Psoas muscle (tissue), 8 donors: ENCODE results near the gene SEPTIN3. TPM values are rescaled to one million over a fixed set of nuclear protein-coding genes. Genes with fewer than 3 reads are reported as not detected.
A peak's percentile ranks its signal among the peaks of the same experiment; 100 is the strongest.

Experiments
- ATAC-seq, 4 donors: fragments of 200-7000 bp; cut with Tn5 transposase; one replicate each; pipeline ENCODE4 v1.9.1; 2020; ENCODE audit warnings: moderate library complexity in 3 of 4, mild to moderate bottlenecking in 2 of 4
- DNase-seq, 2 donors: peaks; one replicate each; pipeline ENCODE4 v3.0.0-alpha.2; 2020
- H3K27ac ChIP-seq: fragments of 200-600 bp; one replicate; pipeline ENCODE4 v1.8.0; 2022
- H3K27me3 ChIP-seq, 3 donors: fragments of 200-600 bp in 1 of 3; one replicate each; pipeline versions ENCODE4 v1.6.1 to v1.8.0; 2013 to 2022; ENCODE audit warnings: low read length in 2 of 3, mild to moderate bottlenecking in 2 of 3, moderate library complexity in 1 of 3; ENCODE audit not compliant: insufficient read depth in 3 of 3
- H3K36me3 ChIP-seq, 2 donors: fragments of 200-600 bp in 1 of 2; one replicate each; pipeline versions ENCODE4 v1.6.1 to v1.8.0; 2013 to 2022; ENCODE audit warnings: low read depth in 1 of 2, mild to moderate bottlenecking in 1 of 2, moderate library complexity in 1 of 2; ENCODE audit not compliant: insufficient read depth in 1 of 2
- H3K4me1 ChIP-seq: fragments of 200-600 bp; one replicate; pipeline ENCODE4 v1.8.0; 2022
- H3K4me3 ChIP-seq: fragments of 200-600 bp; one replicate; pipeline ENCODE4 v1.8.0; 2022; ENCODE audit warnings: mild to moderate bottlenecking
- H3K9me3 ChIP-seq: fragments of 200-600 bp; one replicate; pipeline ENCODE4 v1.8.0; 2022
- WGBS, 3 donors: extraction: QIAGEN DNeasy Blood & Tissue Kit; methylation state at CpG; one replicate each; pipeline versions ENCODE4 v1.1.6 to v1.1.7; 2013; 5-methylcytosine and 5-hydroxymethylcytosine counted together
- intact Hi-C, 2 donors: fragments of 100-400 bp; cut with DNase I; formaldehyde crosslinking; loops; one replicate each; pipeline versions ENCODE4 v1.11.0 to v1.14.2; 2022
- polyA plus RNA-seq, 3 donors: library from polyadenylated mRNA; stranded (reverse); fragments of 200-250 nt; gene quantifications; one replicate each; pipeline ENCODE4 v1.2.3, GENCODE V29; 2013
- total RNA-seq, 4 donors: library from RNA; stranded (reverse); fragmentation: NEBNext Ultra II Directional in 2 of 4; extraction: Animal tissue kit (Norgen Biotek cat#: 25700) in 2 of 4; gene quantifications; one replicate each; pipeline versions ENCODE4 v1.2.1 to v1.2.4, GENCODE V29; 2021 to 2023
- TF ChIP-seq, protein P1 (sequence below): fragments of 200-600 bp; IDR thresholded peaks from one replicate; pipeline ENCODE4 v1.8.0; 2022; ENCODE audit warnings: antibody characterized with exemption
- donor health status: healthy with polysubstance abuse.
- donor health status: DM: no; HTN: no; CAD: no; lungs with moderate emphysema.
- donor health status: Bipolar disorder and iron deficiency.
- donor health status: healthy.
- donor health status: DM: yes; HTN: yes; CAD: no.
- donor health status: DM: no; HTN: no; CAD: no.
- donor health status: DM: no; HTN: no; CAD: no.
- donor health status: DM: yes; HTN: yes; CAD: no.

The SEPTIN3 gene
- total and polyA plus RNA-seq, 7 donors = 0.03 to 0.14 (median 0.06) TPM; not detected in 3

DNA sequence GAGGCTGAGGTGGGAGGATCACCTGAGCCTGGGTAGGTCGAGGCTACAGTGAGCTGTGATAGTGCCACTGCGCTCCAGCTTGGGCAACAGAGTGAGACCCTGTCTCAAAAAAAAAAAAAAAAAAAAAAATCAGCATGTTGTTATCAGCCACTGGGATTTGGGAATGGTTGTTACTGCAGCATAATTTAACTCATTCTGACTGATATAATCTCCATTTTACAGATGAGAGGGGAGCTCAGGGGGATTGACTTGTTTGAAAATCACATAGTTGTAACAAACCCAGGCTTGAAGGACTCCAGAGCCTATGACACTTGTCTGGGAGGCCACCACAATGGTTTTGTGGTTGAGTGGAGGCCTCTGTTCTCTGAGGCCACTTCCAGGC is 3.0 kb upstream of the SEPTIN3 start:
- H3K9me3 ChIP-seq = no peaks in the 10 kb centered on the region
- TF ChIP-seq, protein P1, sequence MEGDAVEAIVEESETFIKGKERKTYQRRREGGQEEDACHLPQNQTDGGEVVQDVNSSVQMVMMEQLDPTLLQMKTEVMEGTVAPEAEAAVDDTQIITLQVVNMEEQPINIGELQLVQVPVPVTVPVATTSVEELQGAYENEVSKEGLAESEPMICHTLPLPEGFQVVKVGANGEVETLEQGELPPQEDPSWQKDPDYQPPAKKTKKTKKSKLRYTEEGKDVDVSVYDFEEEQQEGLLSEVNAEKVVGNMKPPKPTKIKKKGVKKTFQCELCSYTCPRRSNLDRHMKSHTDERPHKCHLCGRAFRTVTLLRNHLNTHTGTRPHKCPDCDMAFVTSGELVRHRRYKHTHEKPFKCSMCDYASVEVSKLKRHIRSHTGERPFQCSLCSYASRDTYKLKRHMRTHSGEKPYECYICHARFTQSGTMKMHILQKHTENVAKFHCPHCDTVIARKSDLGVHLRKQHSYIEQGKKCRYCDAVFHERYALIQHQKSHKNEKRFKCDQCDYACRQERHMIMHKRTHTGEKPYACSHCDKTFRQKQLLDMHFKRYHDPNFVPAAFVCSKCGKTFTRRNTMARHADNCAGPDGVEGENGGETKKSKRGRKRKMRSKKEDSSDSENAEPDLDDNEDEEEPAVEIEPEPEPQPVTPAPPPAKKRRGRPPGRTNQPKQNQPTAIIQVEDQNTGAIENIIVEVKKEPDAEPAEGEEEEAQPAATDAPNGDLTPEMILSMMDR = no peak
- no peaks in the 10 kb centered on the region for H3K4me1 ChIP-seq
- ATAC-seq (no peak), DNase-seq (no peak)
- peaks cover 0 to 2% (median 0%) of the 10 kb centered on the region in 3 donors for H3K27me3 ChIP-seq
- 92 to 97% (median 97%) methylated on average over 2 of the region's 2 CpGs for WGBS, 3 donors
- no peak overlapping the region for H3K27ac ChIP-seq
- intact Hi-C loops = loop anchor here in 1 of 2 donors (5.0 kb wide), 1 partner anchor 146 kb away; no protein-coding TSS in a partner anchor
- no peak overlapping the region for H3K4me3 ChIP-seq
- H3K36me3 ChIP-seq = no peaks in the 10 kb centered on the region

DNA sequence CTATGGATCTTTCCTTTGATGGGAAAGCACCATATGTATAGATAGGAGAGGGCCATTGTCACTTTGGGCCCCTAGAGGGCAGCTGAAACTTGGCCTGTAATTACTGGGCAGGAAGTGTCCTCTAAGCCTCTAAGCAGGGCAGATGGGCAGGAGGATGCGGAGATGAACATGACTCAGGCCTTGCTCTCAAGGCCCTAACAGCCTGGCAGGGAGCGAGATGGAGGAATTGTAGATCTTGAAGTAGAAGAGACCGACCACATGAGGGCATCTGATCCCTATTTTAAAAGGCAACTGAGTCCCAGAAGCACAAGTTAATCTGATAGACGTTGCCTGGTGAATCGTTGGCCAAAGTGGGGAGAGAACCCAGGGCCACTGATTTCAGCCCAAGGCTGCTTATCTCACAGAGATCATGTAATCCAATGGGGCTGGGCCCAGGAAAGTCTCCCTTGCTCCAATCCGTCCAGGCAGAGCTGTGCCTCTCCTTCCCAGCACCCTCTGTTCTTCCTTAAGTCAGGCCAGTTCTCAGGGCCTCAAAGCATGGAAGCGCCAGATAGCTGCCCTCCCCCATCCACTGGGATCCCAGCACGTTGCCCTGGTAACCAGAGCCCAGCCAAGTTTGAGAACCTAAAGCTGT is 2.5 kb upstream of the SEPTIN3 start:
- no peaks in the 10 kb centered on the region for H3K4me1 ChIP-seq
- peak; percentile 34 to 66 (median 60) for ATAC-seq
- TF ChIP-seq, protein P1 = peak; percentile 15
- DNase-seq = no peak
- 50 to 52% (median 51%) methylated on average over 8 of the region's 8 CpGs for WGBS, 3 donors
- intact Hi-C loops = loop anchor here in 1 of 2 donors (5.0 kb wide), 1 partner anchor 146 kb away; no protein-coding TSS in a partner anchor
- H3K4me3 ChIP-seq = no peak overlapping the region
- H3K27me3 ChIP-seq = peaks cover 0 to 4% (median 2%) of the 10 kb centered on the region in 3 donors
- no peak overlapping the region for H3K27ac ChIP-seq
- no peaks in the 10 kb centered on the region for H3K36me3 ChIP-seq
- H3K9me3 ChIP-seq = no peaks in the 10 kb centered on the region

- ATAC-seq (no peak), DNase-seq (no peak)
- H3K27ac ChIP-seq = no peak overlapping the region
- no peaks in the 10 kb centered on the region for H3K9me3 ChIP-seq
- TF ChIP-seq, protein P1 = no peak
- no peaks in the 10 kb centered on the region for H3K4me1 ChIP-seq
- intact Hi-C loops = loop anchor here in 1 of 2 donors (5.0 kb wide), 1 partner anchor 144 kb away; no protein-coding TSS in a partner anchor
- peaks cover 0 to 17% (median 4%) of the 10 kb centered on the region in 3 donors for H3K27me3 ChIP-seq
- H3K4me3 ChIP-seq = no peak overlapping the region
- no peaks in the 10 kb centered on the region for H3K36me3 ChIP-seq
- 60 to 62% (median 60%) methylated on average over 9 of the region's 9 CpGs for WGBS, 3 donors
Observed at GRCh38 chr22:41968601-41969000, 642 bp upstream of the SEPTIN3 start.

GRCh38 chr22:41970601-41971000 is 1.4 kb downstream of the SEPTIN3 start:
- 82 to 96% (median 84%) methylated on average over 2 of the region's 2 CpGs for WGBS, 3 donors

More at GRCh38 chr22:41970601-41971000, 1.4 kb downstream of the SEPTIN3 start:
- no peak for ATAC-seq
- no peaks in the 10 kb centered on the region for H3K4me1 ChIP-seq
- peaks cover 0 to 37% (median 2%) of the 10 kb centered on the region in 3 donors for H3K27me3 ChIP-seq
- DNase-seq = no peak
- H3K36me3 ChIP-seq = no peaks in the 10 kb centered on the region
- H3K4me3 ChIP-seq = no peak overlapping the region
- no peaks in the 10 kb centered on the region for H3K9me3 ChIP-seq
- TF ChIP-seq, protein P1 = no peak
- intact Hi-C loops = loop anchor here in 1 of 2 donors (10.0 kb wide), 1 partner anchor 464 kb away; the partner anchor contains the start of gene NFAM1
- H3K27ac ChIP-seq = no peak overlapping the region
